Mammary epithelial cell (primary cell): ENCODE results near the gene IL1RAPL2.

ENCODE experiments used
- EZH2 ChIP-seq: IDR thresholded peaks from 2 replicates; pipeline ENCODE4 v1.6.1; 2012; ENCODE audit warnings: low read length, inconsistent platforms, borderline replicate concordance
- TF ChIP-seq, protein P1 (sequence below), 2 donors: IDR thresholded peaks in 1 of 2; conservative IDR thresholded peaks in 1 of 2; 2 replicates each; pipeline ENCODE4 v1.5.1; 2011 to 2012; ENCODE audit warnings: inconsistent platforms in 2 of 2, low read length in 2 of 2, mild to moderate bottlenecking in 2 of 2, control low read depth in 1 of 2, low read depth in 1 of 2; ENCODE audit not compliant: insufficient read depth in 1 of 2; ENCODE audit errors: extremely low read depth in 1 of 2

DNA sequence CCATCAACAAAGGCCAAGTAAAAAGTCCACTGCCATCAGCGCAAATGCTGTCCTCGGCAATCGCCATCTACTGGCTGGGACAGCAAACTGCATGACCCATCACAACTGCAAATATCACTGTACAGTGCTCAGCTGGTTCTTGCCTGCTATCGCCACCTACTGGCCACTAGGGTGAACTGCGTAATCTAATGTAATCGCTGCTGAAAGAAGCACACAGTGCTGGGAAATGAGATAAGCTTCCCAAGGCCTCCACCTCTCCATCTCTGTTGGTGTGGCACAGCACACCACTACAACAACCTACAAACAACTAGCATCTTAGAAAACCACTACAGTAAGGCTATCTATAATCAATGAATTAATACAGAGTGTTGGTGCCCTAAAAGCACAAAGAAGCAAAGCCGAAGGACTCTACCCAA is 356.2 kb downstream of the IL1RAPL2 start:
- no peak for TF ChIP-seq EZH2
- TF ChIP-seq, protein P1, sequence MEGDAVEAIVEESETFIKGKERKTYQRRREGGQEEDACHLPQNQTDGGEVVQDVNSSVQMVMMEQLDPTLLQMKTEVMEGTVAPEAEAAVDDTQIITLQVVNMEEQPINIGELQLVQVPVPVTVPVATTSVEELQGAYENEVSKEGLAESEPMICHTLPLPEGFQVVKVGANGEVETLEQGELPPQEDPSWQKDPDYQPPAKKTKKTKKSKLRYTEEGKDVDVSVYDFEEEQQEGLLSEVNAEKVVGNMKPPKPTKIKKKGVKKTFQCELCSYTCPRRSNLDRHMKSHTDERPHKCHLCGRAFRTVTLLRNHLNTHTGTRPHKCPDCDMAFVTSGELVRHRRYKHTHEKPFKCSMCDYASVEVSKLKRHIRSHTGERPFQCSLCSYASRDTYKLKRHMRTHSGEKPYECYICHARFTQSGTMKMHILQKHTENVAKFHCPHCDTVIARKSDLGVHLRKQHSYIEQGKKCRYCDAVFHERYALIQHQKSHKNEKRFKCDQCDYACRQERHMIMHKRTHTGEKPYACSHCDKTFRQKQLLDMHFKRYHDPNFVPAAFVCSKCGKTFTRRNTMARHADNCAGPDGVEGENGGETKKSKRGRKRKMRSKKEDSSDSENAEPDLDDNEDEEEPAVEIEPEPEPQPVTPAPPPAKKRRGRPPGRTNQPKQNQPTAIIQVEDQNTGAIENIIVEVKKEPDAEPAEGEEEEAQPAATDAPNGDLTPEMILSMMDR (conservative IDR thresholded peaks at IDR 0.05 in 1 of 2, IDR thresholded peaks at IDR 0.05 in 1 of 2; ENCODE audit: extremely low read depth in 1 of 2, insufficient read depth in 1 of 2, low read depth in 1 of 2, low read length in 2 of 2): peak; percentile 97 to 100
